Measurements from ENCODE around the gene GRM5.
"Not testable (repeated sequence)": the region's sequence is repeated elsewhere in the genome, so short reads cannot be mapped to it uniquely, and the experiment has no call there.

Gene GRM5

GRCh38 chr11:89065651-89066201, at the start of gene GRM5:
Gene GRM5, minus strand, starts transcription at chr11:89065982. Its CDS starts 18,110 bp downstream, at chr11:89047872.
- peak; percentile 28 to 55 for DNase-seq

- peak in 1 of 2 experiments; percentile 44 for DNase-seq
These were observed 32.2 kb upstream of the GRM5 start for GRCh38 chr11:89097956-89098355.

GRCh38 chr11:89093806-89094205, 28.0 kb upstream of the GRM5 start:
- not testable (repeated sequence) for DNase-seq

GRCh38 chr11:89084951-89085350, 19.2 kb upstream of the GRM5 start:
- DNase-seq, result not testable (repeated sequence)

GRCh38 chr11:89070911-89071310, 5.1 kb upstream of the GRM5 start:
- DNase-seq, result not testable (repeated sequence)

- DNase-seq, result no peak
These were observed 1.5 kb upstream of the GRM5 start for GRCh38 chr11:89067264-89067663.

GRCh38 chr11:89065066-89065465, 716 bp downstream of the GRM5 start:
- no peak for DNase-seq

- not testable (repeated sequence) for DNase-seq
These were observed 2.3 kb downstream of the GRM5 start for GRCh38 chr11:89063481-89063951.

- DNase-seq, result not testable (repeated sequence)
These were observed 2.9 kb downstream of the GRM5 start for GRCh38 chr11:89062771-89063298.

- not testable (repeated sequence) for DNase-seq
These were observed 3.9 kb downstream of the GRM5 start for GRCh38 chr11:89061839-89062238.

- not testable (repeated sequence) for DNase-seq
These were observed 8.4 kb downstream of the GRM5 start for GRCh38 chr11:89057406-89057805.

GRCh38 chr11:89052220-89052619, 13.6 kb downstream of the GRM5 start:
- no peak for DNase-seq

- DNase-seq, result not testable (repeated sequence)
These were observed 18.6 kb downstream of the GRM5 start for GRCh38 chr11:89047159-89047558.

- not testable (repeated sequence) for DNase-seq
These were observed 21.8 kb downstream of the GRM5 start for GRCh38 chr11:89043861-89044588.

- DNase-seq, result not testable (repeated sequence)
These were observed 36.1 kb downstream of the GRM5 start for GRCh38 chr11:89029671-89030070.

GRCh38 chr11:89021339-89021738, 44.4 kb downstream of the GRM5 start:
- DNase-seq, result no peak

GRCh38 chr11:89019827-89020547, 45.8 kb downstream of the GRM5 start:
- peak in 1 of 2 experiments; percentile 65 for DNase-seq

- no peak for DNase-seq
These were observed 49.6 kb downstream of the GRM5 start for GRCh38 chr11:89016214-89016613.

GRCh38 chr11:89015614-89016013, 50.2 kb downstream of the GRM5 start:
- peak in 1 of 2 experiments; percentile 68 for DNase-seq

GRCh38 chr11:89000852-89001251, 64.9 kb downstream of the GRM5 start:
- DNase-seq, result not testable (repeated sequence)

GRCh38 chr11:88979641-88980040, 86.1 kb downstream of the GRM5 start:
- no peak for DNase-seq

GRCh38 chr11:88978992-88979391, 86.8 kb downstream of the GRM5 start:
- DNase-seq, result not testable (repeated sequence)

GRCh38 chr11:88975441-88975840, 90.3 kb downstream of the GRM5 start:
- not testable (repeated sequence) for DNase-seq

All from NCI-H2081 (cell line).